Lung (tissue), 12 donors: ENCODE measurements around the gene MISFA. TPM values are rescaled to one million over a fixed set of nuclear protein-coding genes. Genes with fewer than 3 reads are reported as not detected.

Source experiments
- ATAC-seq: fragments of 200-7000 bp; cut with Tn5 transposase; one replicate; pipeline ENCODE4 v1.9.1; 2020; ENCODE audit warnings: moderate number of reproducible peaks; ENCODE audit not compliant: insufficient read depth, low FRiP score
- DNase-seq, 3 donors: peaks; one replicate each; pipeline ENCODE4 v3.0.0-alpha.2; 2013 to 2017
- H3K27ac ChIP-seq, 2 donors: one replicate each; pipeline ENCODE4 v1.5.1; 2013; ENCODE audit warnings: mild to moderate bottlenecking in 2 of 2, moderate library complexity in 2 of 2, control low read depth in 1 of 2, inconsistent platforms in 1 of 2, low read depth in 1 of 2, low read length in 1 of 2
- H3K27me3 ChIP-seq, 3 donors: one replicate each; pipeline ENCODE4 v1.5.1; 2013; ENCODE audit warnings: low read length in 2 of 3; ENCODE audit not compliant: control insufficient read depth in 3 of 3, insufficient read depth in 3 of 3
- H3K36me3 ChIP-seq, 4 donors: one replicate each; pipeline ENCODE4 v1.5.1; 2013; ENCODE audit warnings: low read length in 4 of 4, mild to moderate bottlenecking in 1 of 4, moderate library complexity in 1 of 4; ENCODE audit not compliant: control insufficient read depth in 4 of 4, insufficient read depth in 4 of 4
- H3K4me1 ChIP-seq, 5 donors: one replicate each; pipeline ENCODE4 v1.5.1; 2013; ENCODE audit warnings: low read length in 5 of 5, mild to moderate bottlenecking in 2 of 5, moderate library complexity in 1 of 5; ENCODE audit not compliant: control insufficient read depth in 5 of 5, insufficient read depth in 5 of 5
- H3K4me3 ChIP-seq: one replicate; pipeline ENCODE4 v1.5.1; 2013; ENCODE audit warnings: mild to moderate bottlenecking, control low read depth, moderate library complexity
- H3K9ac ChIP-seq, 2 donors: one replicate each; pipeline ENCODE4 v1.5.1; 2013; ENCODE audit warnings: low read length in 2 of 2, control low read depth in 1 of 2; ENCODE audit not compliant: insufficient read depth in 1 of 2
- H3K9me3 ChIP-seq, 4 donors: one replicate each; pipeline ENCODE4 v1.5.1; 2013; ENCODE audit warnings: low read length in 3 of 4, mild to moderate bottlenecking in 1 of 4, moderate library complexity in 1 of 4; ENCODE audit not compliant: control insufficient read depth in 4 of 4, insufficient read depth in 3 of 4
- WGBS, 2 donors: extraction: QIAGEN DNeasy Blood & Tissue Kit; methylation state at CpG; one replicate each; pipeline ENCODE4 v1.1.7; 2013; 5-methylcytosine and 5-hydroxymethylcytosine counted together
- polyA plus RNA-seq, 2 donors: library from polyadenylated mRNA; stranded (reverse); fragments of 200-250 nt; gene quantifications; one replicate each; pipeline ENCODE4 v1.2.1, GENCODE V29; 2013
- total RNA-seq, 2 donors: library from RNA; depleted of rRNA in 1 of 2; stranded (reverse); fragments of >200 nt in 1 of 2; gene quantifications; one replicate each; pipeline ENCODE4 v1.2.1, GENCODE V29; 2014 to 2021
- TF ChIP-seq, protein P1 (sequence below): IDR thresholded peaks from 2 replicates; pipeline ENCODE4 v1.5.1; 2012; ENCODE audit warnings: mild to moderate bottlenecking; ENCODE audit errors: control extremely low read depth, extremely low read depth
- donor health status: control.
- donor health status: control.
- donor health status: Bipolar disorder and iron deficiency.
- donor health status: healthy.
- donor health status: DM: yes; HTN: yes; CAD: no.

MISFA gene
- total and polyA plus RNA-seq, 4 donors, result 0.95 to 3.5 (median 2.6) TPM

DNA sequence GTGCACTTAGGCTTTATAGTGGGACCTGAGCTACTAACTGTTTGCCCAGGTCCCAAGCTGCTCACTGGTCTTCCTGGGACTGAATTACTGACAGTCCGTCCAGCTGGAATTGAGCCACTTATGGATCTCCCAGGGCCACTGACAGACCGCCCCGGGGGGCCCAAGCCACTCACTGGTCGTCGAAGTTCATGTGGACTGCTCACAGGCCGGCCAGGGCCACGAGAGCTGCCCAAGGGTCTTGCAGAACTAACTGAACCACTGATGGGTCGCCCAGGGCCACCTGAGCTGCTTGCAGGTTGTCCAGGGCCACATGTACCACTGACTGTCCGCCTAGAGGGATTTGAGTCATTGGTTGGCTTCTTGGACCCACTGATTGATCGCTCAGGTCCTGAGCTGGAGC is 15.1 kb downstream of the MISFA start:
- Histone ChIP-seq H3K4me1 (peaks cover 0 to 17% (median 6%) of the 10 kb centered on the region in 5 donors), H3K9ac (no peak overlapping the region), H3K27ac (no peak overlapping the region), H3K36me3 (peaks cover 20 to 41% (median 31%) of the 10 kb centered on the region in 4 donors), H3K27me3 (no peaks in the 10 kb centered on the region), H3K4me3 (no peak overlapping the region), H3K9me3 (no peaks in the 10 kb centered on the region)
- DNase-seq (no peak), ATAC-seq (no peak)
- TF ChIP-seq, protein P1, sequence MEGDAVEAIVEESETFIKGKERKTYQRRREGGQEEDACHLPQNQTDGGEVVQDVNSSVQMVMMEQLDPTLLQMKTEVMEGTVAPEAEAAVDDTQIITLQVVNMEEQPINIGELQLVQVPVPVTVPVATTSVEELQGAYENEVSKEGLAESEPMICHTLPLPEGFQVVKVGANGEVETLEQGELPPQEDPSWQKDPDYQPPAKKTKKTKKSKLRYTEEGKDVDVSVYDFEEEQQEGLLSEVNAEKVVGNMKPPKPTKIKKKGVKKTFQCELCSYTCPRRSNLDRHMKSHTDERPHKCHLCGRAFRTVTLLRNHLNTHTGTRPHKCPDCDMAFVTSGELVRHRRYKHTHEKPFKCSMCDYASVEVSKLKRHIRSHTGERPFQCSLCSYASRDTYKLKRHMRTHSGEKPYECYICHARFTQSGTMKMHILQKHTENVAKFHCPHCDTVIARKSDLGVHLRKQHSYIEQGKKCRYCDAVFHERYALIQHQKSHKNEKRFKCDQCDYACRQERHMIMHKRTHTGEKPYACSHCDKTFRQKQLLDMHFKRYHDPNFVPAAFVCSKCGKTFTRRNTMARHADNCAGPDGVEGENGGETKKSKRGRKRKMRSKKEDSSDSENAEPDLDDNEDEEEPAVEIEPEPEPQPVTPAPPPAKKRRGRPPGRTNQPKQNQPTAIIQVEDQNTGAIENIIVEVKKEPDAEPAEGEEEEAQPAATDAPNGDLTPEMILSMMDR, result no peak
- WGBS, 2 donors, result 95 to 97% methylated on average over 10 of the region's 10 CpGs

DNA sequence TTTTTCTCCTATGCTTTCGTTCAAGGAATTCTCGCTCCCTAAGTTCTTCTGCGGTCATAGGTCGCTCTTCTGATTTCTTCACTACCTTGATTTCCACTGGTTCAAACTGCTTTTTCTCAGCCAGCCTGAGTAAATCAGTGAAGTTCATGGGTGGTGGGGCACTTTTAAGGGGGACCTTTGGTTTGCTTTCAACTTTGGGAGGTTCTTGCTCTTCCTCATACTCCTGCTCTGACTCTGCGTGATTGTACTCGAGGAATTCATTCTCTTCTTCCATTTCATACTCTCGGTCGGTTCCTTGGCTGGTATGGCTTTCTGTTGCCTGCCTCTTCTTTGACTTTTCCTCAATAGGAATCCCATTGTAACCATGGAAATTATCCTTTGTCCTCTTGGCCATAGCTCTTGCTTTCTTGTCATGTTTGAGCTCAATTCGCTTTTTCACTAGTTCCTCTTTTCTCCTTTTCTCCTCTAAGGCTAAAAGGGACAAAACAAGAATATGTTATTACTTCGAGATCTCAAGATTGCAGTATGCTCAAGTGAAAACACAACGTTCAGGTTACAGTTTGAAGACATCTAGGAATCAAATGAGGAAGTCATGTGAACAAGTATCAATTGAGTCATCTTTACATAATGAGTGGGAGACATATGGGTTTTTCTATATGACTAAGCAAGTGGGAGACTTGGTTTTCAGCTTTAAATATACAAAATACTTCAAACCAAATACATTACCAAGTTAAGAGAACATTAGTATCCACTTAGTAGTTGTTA is 16.2 kb downstream of the MISFA start:
- ATAC-seq, result no peak
- TF ChIP-seq, protein P1, result no peak
- no peaks in the 10 kb centered on the region for H3K9me3 ChIP-seq
- no peak overlapping the region for H3K27ac ChIP-seq
- DNase-seq, result no peak
- 79 to 86% methylated on average over 11 of the region's 11 CpGs for WGBS, 2 donors
- H3K4me1 ChIP-seq, result peaks cover 0 to 17% (median 6%) of the 10 kb centered on the region in 5 donors
- H3K36me3 ChIP-seq, result peaks cover 19 to 36% (median 27%) of the 10 kb centered on the region in 4 donors
- H3K27me3 ChIP-seq, result no peaks in the 10 kb centered on the region
- H3K9ac ChIP-seq, result no peak overlapping the region
- H3K4me3 ChIP-seq, result no peak overlapping the region

DNA sequence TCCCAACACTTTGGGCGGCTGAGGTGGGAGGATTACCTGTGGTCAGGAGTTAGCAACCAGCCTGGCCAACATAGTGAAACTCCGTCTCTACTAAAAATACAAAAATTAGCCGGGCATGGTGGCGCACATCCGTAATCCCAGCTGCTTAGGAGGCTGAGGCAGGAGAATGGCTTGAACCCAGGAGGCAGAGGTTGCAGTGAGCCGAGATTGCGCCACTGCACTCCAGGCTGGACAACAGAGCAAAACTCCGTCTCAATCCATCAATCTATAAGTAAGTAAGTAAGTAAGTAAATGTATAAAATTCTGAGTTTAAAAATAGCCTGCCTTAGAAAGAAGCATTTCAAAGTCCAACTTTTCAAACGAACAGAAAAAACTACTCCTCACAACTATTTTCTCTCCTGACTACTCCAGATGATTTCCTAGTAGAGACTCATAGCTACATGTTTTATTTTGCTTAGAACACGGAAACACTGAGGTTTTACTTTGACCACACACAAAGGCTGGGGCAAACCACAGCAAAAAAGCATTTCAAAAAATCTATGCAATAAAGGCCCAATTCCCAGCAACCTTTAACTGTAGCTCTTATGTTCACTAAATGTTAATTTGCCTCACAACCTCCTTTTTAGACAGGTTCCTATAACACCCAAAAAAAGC is 18.2 kb downstream of the MISFA start:
- WGBS, 2 donors, result 65 to 68% methylated on average over 10 of the region's 10 CpGs
- Histone ChIP-seq H3K27ac (no peak overlapping the region), H3K36me3 (peaks cover 18 to 29% (median 21%) of the 10 kb centered on the region in 4 donors), H3K9ac (peak overlapping the region in 1 of 2 donors; percentile 32), H3K9me3 (no peaks in the 10 kb centered on the region), H3K27me3 (no peaks in the 10 kb centered on the region), H3K4me1 (peaks cover 0 to 17% (median 6%) of the 10 kb centered on the region in 5 donors), H3K4me3 (no peak overlapping the region)
- DNase-seq (peak in 2 of 3 donors; percentile 10 to 22), ATAC-seq (no peak)
- TF ChIP-seq, protein P1, result no peak
